KOPT-K1 (cell line): ENCODE data around the gene DDAH2.
"Not testable (repeated sequence)": the region's sequence is repeated elsewhere in the genome, so short reads cannot be mapped to it uniquely, and the experiment has no call there.

Source experiments
- H3K27ac ChIP-seq: fragments of 200-600 bp; sonication (generic); 2 replicates; pipeline ENCODE4 v1.5.1; 2016; ENCODE audit warnings: antibody characterized with exemption, mild to moderate bottlenecking, low read depth, low read length; ENCODE audit not compliant: poor library complexity, severe bottlenecking
- H3K36me3 ChIP-seq: fragments of 200-600 bp; sonication (generic); 2 replicates; pipeline ENCODE4 v1.5.1; 2017; ENCODE audit warnings: antibody characterized with exemption, mild to moderate bottlenecking, low read length, moderate library complexity; ENCODE audit not compliant: insufficient read depth
- H3K9me3 ChIP-seq: fragments of 200-600 bp; sonication (generic); 2 replicates; pipeline ENCODE4 v1.5.1; 2017; ENCODE audit warnings: antibody characterized with exemption, low read length, mild to moderate bottlenecking; ENCODE audit not compliant: insufficient read depth, poor library complexity, severe bottlenecking

DDAH2 gene

GRCh38 chr6:31717499-31718222 is 11.4 kb downstream of the DDAH2 start:
- H3K36me3 ChIP-seq, result no peaks in the 10 kb centered on the region
- no peak overlapping the region for H3K27ac ChIP-seq
- H3K9me3 ChIP-seq, result no peaks in the 10 kb centered on the region

- Histone ChIP-seq H3K36me3 (no peaks in the 10 kb centered on the region), H3K27ac (peak within 1 kb of the TSS; percentile 11), H3K9me3 (no peaks in the 10 kb centered on the region)
These were observed 13.8 kb downstream of the DDAH2 start, which contains the start of gene LY6G6D for GRCh38 chr6:31715022-31715958. TSS of gene LY6G6D (plus strand) at chr6:31715348. CDS start at chr6:31715356, 8 bp downstream.

GRCh38 chr6:31713991-31714684 is 15.0 kb downstream of the DDAH2 start:
- H3K9me3 ChIP-seq, result no peaks in the 10 kb centered on the region
- peak overlapping the region; percentile 11 for H3K27ac ChIP-seq
- no peaks in the 10 kb centered on the region for H3K36me3 ChIP-seq

DNA sequence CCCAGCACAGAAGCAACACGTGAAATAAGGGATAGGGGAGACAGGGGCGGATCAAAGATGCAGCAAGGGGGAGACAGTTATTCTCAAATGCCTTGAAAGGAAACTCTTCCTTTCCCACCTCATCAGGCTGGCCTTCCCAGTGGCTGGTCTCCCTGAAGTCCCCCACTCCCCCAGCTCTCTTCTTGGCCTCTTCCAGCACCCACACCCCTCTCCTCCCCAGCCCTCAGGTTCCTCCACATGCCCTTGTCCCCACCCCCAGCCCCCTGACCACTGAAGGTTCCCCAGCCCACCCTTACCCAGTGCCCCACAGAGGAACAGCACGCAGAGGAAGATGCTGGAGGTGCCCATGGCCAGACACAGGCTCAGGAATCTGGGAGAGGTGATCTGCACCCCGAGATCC is 15.6 kb downstream of the DDAH2 start:
- H3K9me3 ChIP-seq, result no peaks in the 10 kb centered on the region
- H3K27ac ChIP-seq, result peak overlapping the region; percentile 11
- no peaks in the 10 kb centered on the region for H3K36me3 ChIP-seq

- no peaks in the 10 kb centered on the region for H3K9me3 ChIP-seq
- no peaks in the 10 kb centered on the region for H3K36me3 ChIP-seq
- H3K27ac ChIP-seq, result no peak overlapping the region
These were observed 16.8 kb downstream of the DDAH2 start for GRCh38 chr6:31712296-31712695.

- Histone ChIP-seq H3K27ac (no peak overlapping the region), H3K36me3 (no peaks in the 10 kb centered on the region), H3K9me3 (no peaks in the 10 kb centered on the region)
These were observed 17.9 kb downstream of the DDAH2 start for GRCh38 chr6:31711233-31711632.

- Histone ChIP-seq H3K27ac (no peak overlapping the region), H3K9me3 (no peaks in the 10 kb centered on the region), H3K36me3 (no peaks in the 10 kb centered on the region)
These were observed 18.4 kb downstream of the DDAH2 start for GRCh38 chr6:31710523-31711219.

DNA sequence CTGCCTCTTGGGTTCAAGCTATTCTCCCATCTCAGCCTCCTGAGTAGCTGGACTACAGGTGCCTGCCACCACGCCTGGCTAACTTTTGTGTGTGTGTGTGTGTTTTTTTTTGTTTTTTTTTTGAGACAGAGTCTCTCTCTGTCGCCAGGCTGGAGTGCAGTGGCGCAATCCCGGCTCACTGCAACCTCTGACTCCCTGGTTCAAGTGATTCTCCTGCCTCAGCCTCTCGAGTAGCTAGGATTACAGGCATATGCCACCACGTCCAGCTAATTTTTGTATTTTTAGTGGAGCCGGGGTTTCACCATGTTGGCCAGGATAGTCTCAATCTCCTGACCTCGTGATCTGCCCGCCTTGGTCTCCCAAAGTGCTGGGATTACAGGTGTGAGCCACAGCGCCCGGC is 19.9 kb downstream of the DDAH2 start:
- H3K9me3 ChIP-seq, H3K36me3 ChIP-seq, H3K27ac ChIP-seq: not testable (repeated sequence)

GRCh38 chr6:31708224-31708623 is 20.9 kb downstream of the DDAH2 start:
- no peak overlapping the region for H3K27ac ChIP-seq
- H3K9me3 ChIP-seq, result no peaks in the 10 kb centered on the region
- no peaks in the 10 kb centered on the region for H3K36me3 ChIP-seq

DNA sequence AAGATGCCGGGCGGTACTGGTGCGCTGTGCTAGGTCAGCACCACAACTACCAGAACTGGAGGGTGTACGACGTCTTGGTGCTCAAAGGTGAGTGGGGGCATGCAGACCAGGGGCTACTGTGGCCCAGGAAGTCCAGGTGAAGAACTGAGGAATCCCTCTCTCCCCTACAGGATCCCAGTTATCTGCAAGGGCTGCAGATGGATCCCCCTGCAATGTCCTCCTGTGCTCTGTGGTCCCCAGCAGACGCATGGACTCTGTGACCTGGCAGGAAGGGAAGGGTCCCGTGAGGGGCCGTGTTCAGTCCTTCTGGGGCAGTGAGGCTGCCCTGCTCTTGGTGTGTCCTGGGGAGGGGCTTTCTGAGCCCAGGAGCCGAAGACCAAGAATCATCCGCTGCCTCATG is 21.4 kb downstream of the DDAH2 start:
- no peak overlapping the region for H3K27ac ChIP-seq
- H3K9me3 ChIP-seq, result no peaks in the 10 kb centered on the region
- no peaks in the 10 kb centered on the region for H3K36me3 ChIP-seq

GRCh38 chr6:31706599-31706998 is 22.5 kb downstream of the DDAH2 start, which contains the start of gene LY6G6F:
TSS of gene LY6G6F (plus strand) at chr6:31706866. CDS start at chr6:31706907, 41 bp downstream.
- no peaks in the 10 kb centered on the region for H3K9me3 ChIP-seq
- no peaks in the 10 kb centered on the region for H3K36me3 ChIP-seq
- H3K27ac ChIP-seq, result no peak within 1 kb of the TSS

DNA sequence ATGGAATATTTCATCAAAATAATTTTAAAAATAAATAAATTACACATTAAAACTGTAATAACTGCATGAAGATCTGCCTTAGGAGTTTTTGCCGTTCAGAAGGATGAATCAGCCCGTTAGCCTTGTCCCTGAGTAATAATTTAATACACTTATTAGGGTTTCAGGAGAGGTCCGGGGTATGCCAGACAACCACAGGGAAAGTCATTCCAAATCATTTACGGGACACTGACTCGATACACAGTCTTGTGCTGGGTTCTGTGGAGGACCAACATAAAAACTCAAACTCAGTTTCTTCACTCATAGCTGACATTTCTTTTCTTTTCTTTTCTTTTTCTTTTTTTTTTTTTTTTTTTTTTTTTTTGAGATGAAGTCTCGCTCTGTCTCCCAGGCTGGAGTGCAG is 23.2 kb downstream of the DDAH2 start:
- Histone ChIP-seq H3K27ac (no peak overlapping the region), H3K9me3 (no peaks in the 10 kb centered on the region), H3K36me3 (peaks cover 3% of the 10 kb centered on the region)

DNA sequence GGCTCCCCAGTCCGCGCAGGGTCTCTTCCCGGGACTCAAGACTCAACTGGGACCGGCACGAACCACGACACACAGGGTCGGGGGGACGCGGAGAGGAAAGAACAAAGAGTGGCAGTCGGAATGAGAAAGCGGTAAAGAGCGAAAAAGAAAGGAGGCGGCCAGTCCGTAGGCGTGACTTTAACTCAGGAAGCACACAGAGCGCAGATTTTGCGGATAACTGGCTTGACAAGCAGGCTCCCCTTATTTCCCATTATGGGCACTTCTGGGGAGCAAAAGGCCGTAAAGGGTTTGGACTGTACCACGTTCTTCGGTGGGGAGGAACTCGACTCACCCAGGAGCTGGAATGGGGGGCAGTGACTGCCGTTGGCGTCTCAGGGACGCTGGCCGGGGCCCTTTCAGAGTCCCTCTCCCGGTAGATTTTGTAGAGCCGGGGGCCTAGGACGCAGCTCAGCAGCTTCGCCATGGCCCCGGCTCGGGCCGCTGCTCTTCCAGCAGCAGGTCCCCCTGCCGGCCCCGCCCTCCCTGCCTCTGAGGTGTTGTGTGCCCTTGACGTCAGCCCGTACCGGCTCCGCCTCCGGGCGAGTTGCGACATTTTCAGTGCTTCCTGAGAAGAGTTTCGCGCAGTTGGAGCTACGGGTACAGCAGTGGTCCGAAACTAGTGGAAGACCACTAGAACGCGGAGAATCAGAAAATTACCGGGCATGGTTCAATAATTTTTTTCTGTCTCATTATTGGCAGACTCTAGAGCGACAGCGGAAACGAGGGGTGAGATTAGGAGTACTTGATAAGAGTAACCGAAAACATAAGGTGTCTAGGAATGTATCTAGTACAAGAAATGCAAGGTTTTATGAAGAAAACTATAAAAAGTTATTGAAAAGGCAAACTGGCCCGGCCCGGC is 26.0 kb downstream of the DDAH2 start, which contains the start of gene ABHD16A:
TSS of gene ABHD16A (minus strand) at position 506 of the 898 bp plus-strand sequence. CDS start at position 463, 43 bp downstream.
- peaks cover 21% of the 10 kb centered on the region for H3K36me3 ChIP-seq
- H3K27ac ChIP-seq, result peak within 1 kb of the TSS; percentile 88
- H3K9me3 ChIP-seq, result no peaks in the 10 kb centered on the region
